ENCODE data around the gene KCNN3.
"Not testable (repeated sequence)": the region's sequence is repeated elsewhere in the genome, so short reads cannot be mapped to it uniquely, and the experiment has no call there.

KCNN3 gene

DNA sequence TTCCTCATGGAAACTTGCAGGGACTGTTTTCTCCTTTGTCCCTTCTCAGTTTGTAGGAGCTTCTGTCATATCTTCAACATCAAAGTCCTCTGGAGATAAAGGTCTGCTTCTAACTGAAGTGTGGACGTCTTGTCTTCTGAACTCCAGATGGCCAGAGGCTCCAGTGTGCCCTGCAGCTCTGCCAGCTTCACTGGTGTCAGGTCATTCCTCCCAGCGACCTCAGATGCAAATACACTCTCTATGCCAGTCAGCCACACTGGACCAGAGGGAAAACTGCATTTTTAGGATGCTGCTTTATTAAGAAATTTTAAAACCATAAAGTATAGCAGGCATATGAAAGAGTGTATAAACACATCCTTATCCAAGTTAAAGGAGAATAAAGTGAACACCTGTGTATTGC, 183.6 kb downstream of the KCNN3 start:
- DNase-seq = no peak

DNA sequence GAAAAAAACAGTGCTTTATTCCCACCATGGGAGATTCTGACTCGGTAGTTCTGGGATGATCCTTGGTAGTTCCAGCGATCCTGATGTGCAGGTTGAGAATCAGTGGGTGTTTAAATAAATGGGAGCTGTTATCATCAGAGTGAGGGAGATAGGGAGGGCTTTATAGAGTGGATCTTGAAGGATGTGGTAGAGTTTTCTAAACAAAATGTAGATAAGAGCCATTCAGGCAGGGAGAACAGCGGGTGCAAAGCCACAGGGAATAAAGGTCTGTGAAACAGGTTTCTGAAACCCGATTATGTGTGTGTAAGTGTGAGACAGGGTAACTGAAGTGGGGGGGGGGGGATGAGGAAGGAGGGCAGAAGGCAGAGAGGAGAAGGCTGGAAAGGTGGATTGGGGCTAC, 186.3 kb downstream of the KCNN3 start:
- no peak for DNase-seq

- DNase-seq = no peak
Observed at GRCh38 chr1:154682254-154682653, 187.8 kb downstream of the KCNN3 start.

DNA sequence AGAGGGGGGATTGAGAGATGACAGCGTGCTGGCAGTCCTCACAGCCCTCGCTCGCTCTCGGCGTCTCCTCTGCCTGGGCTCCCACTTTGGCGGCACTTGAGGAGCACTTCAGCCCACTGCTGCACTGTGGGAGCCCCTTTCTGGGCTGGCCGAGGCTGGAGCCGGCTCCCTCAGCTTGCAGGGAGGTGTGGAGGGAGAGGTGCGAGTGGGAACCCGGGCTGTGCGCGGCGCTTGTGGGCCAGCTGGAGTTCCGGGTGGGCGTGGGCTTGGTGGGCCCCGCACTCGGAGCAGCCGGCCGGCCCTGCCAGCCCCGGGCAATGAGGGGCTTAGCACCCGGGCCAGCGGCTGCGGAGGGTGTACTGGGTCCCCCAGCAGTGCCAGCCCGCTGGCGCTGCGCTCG, 192.2 kb downstream of the KCNN3 start:
- not testable (repeated sequence) for DNase-seq

- DNase-seq = not testable (repeated sequence)
Observed at GRCh38 chr1:154676847-154677246, 193.2 kb downstream of the KCNN3 start.

- DNase-seq = not testable (repeated sequence)
Observed at GRCh38 chr1:154674456-154674855, 195.6 kb downstream of the KCNN3 start.

GRCh38 chr1:154672245-154672644, 197.8 kb downstream of the KCNN3 start:
- DNase-seq = not testable (repeated sequence)

DNA sequence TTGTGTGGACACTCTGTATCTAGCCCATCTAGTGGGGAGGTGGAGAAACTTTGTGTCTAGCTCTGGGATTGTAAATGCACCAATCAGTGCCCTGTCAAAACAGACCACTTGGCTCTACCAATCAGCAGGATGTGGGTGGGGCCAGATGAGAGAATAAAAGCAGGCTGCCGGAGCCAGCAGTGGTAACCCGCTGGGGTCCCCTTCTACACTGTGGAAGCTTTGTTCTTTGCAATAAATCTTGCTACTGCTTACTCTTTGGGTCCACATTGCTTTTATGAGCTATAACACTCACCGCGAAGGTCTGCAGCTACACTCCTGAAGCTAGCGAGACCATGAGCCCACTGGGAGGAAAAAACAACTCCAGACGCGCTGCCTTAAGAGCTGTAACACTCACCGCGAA, 198.7 kb downstream of the KCNN3 start:
- not testable (repeated sequence) for DNase-seq

DNA sequence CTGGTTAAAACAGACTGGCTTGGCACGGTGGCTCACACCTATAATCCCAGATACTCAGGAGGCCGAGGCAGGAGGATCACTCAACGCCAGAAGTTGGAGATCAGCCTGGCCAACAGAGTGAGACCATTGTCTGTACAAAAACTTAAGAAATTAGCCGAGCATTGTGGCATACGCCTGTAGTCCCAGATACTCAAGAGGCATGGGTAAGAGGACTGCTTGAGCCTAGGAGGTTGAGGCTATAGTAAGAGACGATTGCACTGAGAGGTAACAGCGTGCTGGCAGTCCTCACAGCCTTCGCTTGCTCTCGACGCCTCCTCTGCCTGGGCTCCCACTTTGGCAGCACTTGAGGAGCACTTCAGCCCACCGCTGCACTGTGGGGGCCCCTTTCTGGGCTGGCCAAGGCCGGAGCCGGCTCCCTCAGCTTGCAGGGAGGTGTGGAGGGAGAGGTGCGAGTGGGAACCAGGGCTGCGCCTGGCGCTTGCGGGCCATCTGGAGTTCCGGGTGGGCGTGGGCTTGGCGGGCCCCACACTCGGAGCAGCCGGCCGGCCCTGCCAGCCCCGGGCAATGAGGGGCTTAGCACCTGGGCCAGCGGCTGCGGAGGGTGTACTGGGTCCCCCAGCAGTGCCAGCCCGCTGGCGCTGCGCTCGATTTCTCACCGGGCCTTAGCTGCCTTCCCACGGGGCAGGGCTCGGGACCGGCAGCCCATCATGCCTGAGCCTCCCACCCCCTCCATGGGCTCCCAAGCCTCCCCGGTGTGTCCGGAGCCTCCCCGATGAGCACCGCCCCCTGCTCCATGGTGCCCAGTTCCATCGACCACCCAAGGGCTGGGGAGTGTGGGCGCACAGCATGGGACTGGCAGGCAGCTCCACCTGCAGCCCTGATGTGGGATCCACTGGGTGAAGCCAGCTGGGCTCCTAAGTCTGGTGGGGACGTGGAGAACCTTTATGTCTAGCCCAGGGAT, 199.5 kb downstream of the KCNN3 start:
- DNase-seq = not testable (repeated sequence)

- DNase-seq = peak; percentile 78
Observed at GRCh38 chr1:154669464-154670282, 200.4 kb downstream of the KCNN3 start.

GRCh38 chr1:154666051-154666790, 203.9 kb downstream of the KCNN3 start:
- DNase-seq = no peak

DNA sequence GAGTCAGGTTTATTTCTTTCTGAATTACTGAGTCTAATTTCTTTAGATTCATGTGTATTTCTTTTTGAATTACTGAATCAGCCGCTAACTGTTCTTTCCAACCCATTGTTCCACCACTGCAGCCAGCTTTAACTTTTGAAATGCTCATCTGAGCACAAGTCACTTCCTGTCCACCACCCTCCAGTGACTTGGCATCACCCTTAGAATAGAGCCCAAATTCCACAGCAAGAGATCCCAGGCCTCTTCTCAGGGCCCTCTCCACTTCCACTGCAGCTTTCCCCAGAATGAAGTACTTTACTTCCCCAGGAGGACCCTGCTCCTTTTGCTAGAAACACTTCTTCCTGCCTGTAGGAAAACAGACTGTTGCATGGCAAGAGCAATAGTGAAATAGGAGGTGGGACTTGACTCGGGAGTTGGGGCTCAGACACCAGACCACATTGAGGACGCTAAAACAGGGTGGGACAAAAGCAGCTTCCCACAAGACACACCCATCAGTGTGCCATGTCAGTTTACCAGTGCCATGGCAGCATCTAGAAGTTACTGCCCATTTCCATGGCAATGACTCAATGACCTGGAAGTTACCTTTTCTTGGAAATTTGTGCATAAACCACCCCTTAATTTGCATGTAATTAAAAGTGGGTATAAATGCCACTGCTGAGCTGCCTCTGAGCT, 205.6 kb downstream of the KCNN3 start:
- DNase-seq = no peak

GRCh38 chr1:154663471-154664060, 206.5 kb downstream of the KCNN3 start:
- peak; percentile 29 for DNase-seq

DNA sequence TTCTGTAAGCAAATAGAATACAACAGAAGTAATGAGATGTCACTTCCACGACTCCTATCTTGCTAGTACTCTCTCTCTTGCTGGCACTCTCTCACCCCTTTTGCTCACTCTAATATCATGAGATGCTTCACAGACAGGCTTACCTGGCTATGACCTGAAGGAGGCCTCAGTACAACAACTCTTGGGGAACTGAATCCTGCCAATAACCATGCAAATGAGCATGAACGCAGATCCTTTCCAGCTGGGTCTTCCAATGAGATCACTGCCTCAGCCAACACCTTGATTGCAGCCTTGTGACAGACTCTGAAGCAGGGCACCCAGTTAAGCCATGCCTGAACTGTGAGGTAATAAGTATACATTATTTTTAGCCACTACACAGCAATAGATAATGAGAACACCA, 209.0 kb downstream of the KCNN3 start:
- no peak for DNase-seq

DNA sequence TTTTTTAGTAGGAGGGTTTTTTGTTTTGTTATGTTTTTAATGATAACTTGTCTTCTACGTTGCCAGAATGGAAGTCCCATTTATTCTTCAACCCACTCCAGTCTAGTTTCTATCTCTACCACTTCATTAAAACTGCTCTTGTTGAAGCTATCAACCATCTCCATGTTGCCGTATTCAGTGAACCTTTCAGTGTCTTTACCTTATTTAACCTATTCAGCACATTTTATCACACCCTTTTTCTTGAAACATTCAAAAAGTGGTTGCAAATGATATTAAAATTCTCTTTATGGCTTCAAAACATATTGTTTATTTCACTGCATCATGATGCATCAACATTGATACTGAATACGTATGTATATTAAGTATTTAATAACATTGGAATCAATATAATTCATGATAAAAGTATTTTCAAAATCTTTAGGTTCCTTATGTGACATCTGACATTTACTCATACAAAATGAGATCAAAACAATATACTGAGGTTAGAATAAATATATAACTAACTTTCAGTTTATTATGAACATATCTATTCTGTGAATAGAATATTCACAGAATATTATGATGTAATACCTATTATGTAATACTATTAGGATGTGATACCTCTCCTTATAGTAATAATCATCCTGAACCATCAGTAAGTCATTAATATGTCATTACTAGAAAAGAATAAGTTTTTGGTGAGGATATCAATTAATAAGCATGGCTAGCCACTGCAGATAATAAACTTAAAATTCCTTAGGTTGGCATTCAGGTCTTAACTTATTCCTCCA, 210.1 kb downstream of the KCNN3 start:
- DNase-seq = no peak

DNA sequence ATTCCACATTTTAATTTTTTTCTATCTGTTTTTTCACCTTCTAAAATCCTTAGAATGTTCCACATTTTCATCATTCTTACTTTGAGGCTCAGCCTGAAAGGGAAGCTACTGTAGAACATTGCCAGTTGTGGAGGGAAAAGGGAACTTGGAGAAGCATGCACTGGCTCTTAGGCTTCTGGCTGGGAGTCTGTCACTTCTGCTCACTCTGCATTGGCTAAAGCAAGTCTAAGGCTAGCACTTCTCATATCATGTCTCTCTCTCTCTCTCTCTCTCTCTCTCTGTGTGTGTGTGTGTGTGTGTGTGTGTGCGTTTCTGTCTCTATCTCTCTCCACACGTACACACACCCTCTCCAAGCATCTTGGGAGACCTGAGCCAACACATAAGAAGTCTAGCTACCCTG, 212.5 kb downstream of the KCNN3 start:
- DNase-seq = no peak

- DNase-seq = no peak
Observed at GRCh38 chr1:154652893-154653292, 217.2 kb downstream of the KCNN3 start.
